T-helper 2 cell treated with Interferon-gamma antibody and Interleukin-4, amounts not matched to agents 100 ng/mL and 5 ng/mL, for 36 hours (primary cell): ENCODE data around the gene SPOCK2. TPM values are rescaled to one million over a fixed set of nuclear protein-coding genes. Genes with fewer than 3 reads are reported as not detected.

Source experiments
- intact Hi-C: fragments of 100-400 bp; cut with micrococcal nuclease; formaldehyde crosslinking; loops from one replicate; pipeline ENCODE4 v1.15.1; 2023
- total RNA-seq: library from RNA; stranded (reverse); gene quantifications from 2 replicates; pipeline ENCODE4 v1.2.3, GENCODE V29; 2022

SPOCK2 gene
- total RNA-seq, 1 donor from 2014 or later, result 217 TPM

GRCh38 chr10:72075376-72076115, 12.8 kb downstream of the SPOCK2 start:
- intact Hi-C loops, result no loop called here

- intact Hi-C loops, result no loop called here
These were observed 13.6 kb downstream of the SPOCK2 start for GRCh38 chr10:72074574-72075375.

GRCh38 chr10:72073708-72074573, 14.4 kb downstream of the SPOCK2 start:
- intact Hi-C loops, result no loop called here

- intact Hi-C loops, result no loop called here
These were observed 15.7 kb downstream of the SPOCK2 start for GRCh38 chr10:72072639-72073038.

GRCh38 chr10:72072046-72072445, 16.3 kb downstream of the SPOCK2 start:
- intact Hi-C loops, result no loop called here

- intact Hi-C loops, result no loop called here
These were observed 18.4 kb downstream of the SPOCK2 start for GRCh38 chr10:72069751-72070526.

GRCh38 chr10:72068901-72069446, 19.4 kb downstream of the SPOCK2 start:
- intact Hi-C loops, result no loop called here

- intact Hi-C loops, result no loop called here
These were observed 20.1 kb downstream of the SPOCK2 start for GRCh38 chr10:72068126-72068765.

GRCh38 chr10:72067463-72068125, 20.8 kb downstream of the SPOCK2 start:
- intact Hi-C loops, result no loop called here

- intact Hi-C loops, result no loop called here
These were observed 21.8 kb downstream of the SPOCK2 start for GRCh38 chr10:72066318-72067284.

GRCh38 chr10:72065439-72066025, 22.8 kb downstream of the SPOCK2 start:
- intact Hi-C loops, result no loop called here

GRCh38 chr10:72063703-72064391, 24.5 kb downstream of the SPOCK2 start:
- intact Hi-C loops, result no loop called here

GRCh38 chr10:72062832-72063702, 25.3 kb downstream of the SPOCK2 start:
- intact Hi-C loops, result no loop called here

GRCh38 chr10:72062382-72062781, 26.0 kb downstream of the SPOCK2 start:
- intact Hi-C loops, result no loop called here

- intact Hi-C loops, result no loop called here
These were observed 26.4 kb downstream of the SPOCK2 start for GRCh38 chr10:72061930-72062329.

GRCh38 chr10:72061491-72061890, 26.9 kb downstream of the SPOCK2 start:
- intact Hi-C loops, result no loop called here
